K562 (cell line): ENCODE measurements around the gene TOR1B. TPM values are rescaled to one million over a fixed set of nuclear protein-coding genes. Genes with fewer than 3 reads are reported as not detected.

Experiments
- BDP1 ChIP-seq: IDR thresholded peaks from 3 replicates; pipeline ENCODE4 v1.6.1; 2011; ENCODE audit not compliant: insufficient read length, insufficient read depth
- BHLHE40 ChIP-seq: IDR thresholded peaks from 2 replicates; pipeline ENCODE4 v1.6.1; 2011; ENCODE audit warnings: low read length, improper control_type of control experiment
- CBFA2T3 ChIP-seq: fragments of 450-650 bp; IDR thresholded peaks from 2 replicates; pipeline ENCODE4 v1.6.1; 2017
- CHCHD3 ChIP-seq: fragments of 250-450 bp; sonication (Bioruptor Pico); IDR thresholded peaks from 2 replicates; pipeline ENCODE4 v2.1.2; 2022; ENCODE audit warnings: mild to moderate bottlenecking
- CHD1 ChIP-seq: fragments of 200-600 bp; sonication (generic); IDR thresholded peaks from one replicate; pipeline ENCODE4 v1.6.1; 2012; ENCODE audit warnings: mild to moderate bottlenecking, moderate library complexity, low read length, inconsistent platforms
- CREBBP ChIP-seq: IDR thresholded peaks from one replicate; pipeline ENCODE4 v1.6.1; 2012; ENCODE audit warnings: low read depth, mild to moderate bottlenecking, control low read depth, inconsistent platforms, low read length
- ERF ChIP-seq: fragments of 450-650 bp; formaldehyde crosslinking; IDR thresholded peaks from 2 replicates; pipeline ENCODE4 v1.4.0; 2020; ENCODE audit warnings: mild to moderate bottlenecking, mixed read lengths
- GATAD2B ChIP-seq: fragments of 450-650 bp; IDR thresholded peaks from 2 replicates; pipeline ENCODE4 v1.6.1; 2017; ENCODE audit warnings: mild to moderate bottlenecking, borderline replicate concordance
- HMG20B ChIP-seq: fragments of 250-450 bp; sonication (Bioruptor Pico); IDR thresholded peaks from 2 replicates; pipeline ENCODE4 v1.5.0; 2021; ENCODE audit warnings: mild to moderate bottlenecking
- JUN ChIP-seq, 2 experiments: sonication (generic) in 1 of 2; formaldehyde crosslinking in 1 of 2; IDR thresholded peaks; 2 replicates each; pipeline versions ENCODE4 v1.6.1 to v1.8.0; 2012 to 2022; ENCODE audit warnings: borderline replicate concordance in 2 of 2, mild to moderate bottlenecking in 2 of 2, improper control_type of control experiment in 1 of 2, low read depth in 1 of 2, low read length in 1 of 2, missing genetic modification reagents in 1 of 2
- RBM25 ChIP-seq: fragments of 200-400 bp; formaldehyde crosslinking; IDR thresholded peaks from 2 replicates; pipeline ENCODE4 v1.6.1; 2018; ENCODE audit warnings: low read length, low read depth, moderate library complexity; ENCODE audit not compliant: severe bottlenecking
- TEAD1 ChIP-seq, 2 experiments: fragments of 450-650 bp in 1 of 2; sonication (generic) in 1 of 2; formaldehyde crosslinking; IDR thresholded peaks; 2 replicates each; pipeline versions ENCODE4 v1.4.0 to v1.8.0; 2020 to 2022; ENCODE audit warnings: mild to moderate bottlenecking in 2 of 2, missing genetic modification reagents in 1 of 2
- WHSC1 ChIP-seq: IDR thresholded peaks from one replicate; pipeline ENCODE4 v1.6.1; 2012; ENCODE audit warnings: low read length, control low read depth, inconsistent platforms
- ZBED1 ChIP-seq: IDR thresholded peaks from 2 replicates; pipeline ENCODE4 v1.6.1; 2014
- ZNF12 ChIP-seq: sonication (generic); formaldehyde crosslinking; IDR thresholded peaks from 2 replicates; pipeline ENCODE4 v1.4.0; 2020; ENCODE audit warnings: mild to moderate bottlenecking, missing genetic modification reagents
- ZNF644 ChIP-seq: fragments of 200-800 bp; sonication (Bioruptor generic); IDR thresholded peaks from 2 replicates; pipeline ENCODE4 v1.6.1; 2016; ENCODE audit warnings: low read depth, missing genetic modification characterization, missing compliant biosample characterization
- ZNF778 ChIP-seq: fragments of 450-650 bp; formaldehyde crosslinking; IDR thresholded peaks from 2 replicates; pipeline ENCODE4 v1.4.0; 2020; ENCODE audit warnings: mild to moderate bottlenecking, moderate library complexity
- polyA plus RNA-seq, 8 experiments: library from polyadenylated mRNA; depleted of rRNA in 4 of 8; stranded (reverse) in 5 of 8; unstranded in 3 of 8; fragments of >200 nt; fragmentation: Nextera tagmentation in 2 of 8; fragmentation: Illumina TruSeq in 1 of 8; extraction: Ambion mirVana in 2 of 8; extraction: Trizol in 1 of 8; gene quantifications; 2 replicates each; pipeline versions ENCODE4 v1.2.1 to v1.2.3, GENCODE V29; 2011 to 2014; ENCODE audit warnings: inconsistent platforms in 1 of 8, missing spikeins in 1 of 8
- total RNA-seq, 7 experiments: library from RNA; depleted of rRNA in 6 of 7; stranded (reverse); fragments of >200 nt in 6 of 7; fragmentation: Illumina TruSeq in 2 of 7; extraction: Trizol in 2 of 7; gene quantifications; 2 replicates each; pipeline versions ENCODE4 v1.2.1 to v1.2.3, GENCODE V29; 2011 to 2021; ENCODE audit warnings: low replicate concordance in 1 of 7
- TF ChIP-seq, protein P1 (sequence below), 2 experiments: fragments of 450-650 bp in 1 of 2; IDR thresholded peaks; 2 replicates each; pipeline ENCODE4 v1.6.1; 2011 to 2017; ENCODE audit warnings: low read depth in 2 of 2, antibody characterized with exemption in 1 of 2, borderline replicate concordance in 1 of 2, low read length in 1 of 2, mild to moderate bottlenecking in 1 of 2, mixed read lengths in 1 of 2; ENCODE audit not compliant: control insufficient read depth in 1 of 2
- TF ChIP-seq, protein P2 (sequence below): sonication (generic); formaldehyde crosslinking; IDR thresholded peaks from 2 replicates; pipeline ENCODE4 v1.8.0; 2023; ENCODE audit warnings: mild to moderate bottlenecking, missing genetic modification reagents
- TF ChIP-seq, protein P3 (sequence below): sonication (generic); formaldehyde crosslinking; IDR thresholded peaks from 2 replicates; pipeline ENCODE4 v1.9.0; 2022; ENCODE audit warnings: mild to moderate bottlenecking, missing genetic modification reagents
- TF ChIP-seq, protein P4 (sequence below): fragments of 450-650 bp; formaldehyde crosslinking; IDR thresholded peaks from 2 replicates; pipeline ENCODE4 v1.4.0; 2022; ENCODE audit warnings: mild to moderate bottlenecking, moderate library complexity

TOR1B gene
- total and polyA plus RNA-seq, 9 of the 15 experiments (the other 6 are each of a cell fraction or from before 2014, with no cell fraction given) = 4.2 to 36.5 (median 24.6) TPM

DNA sequence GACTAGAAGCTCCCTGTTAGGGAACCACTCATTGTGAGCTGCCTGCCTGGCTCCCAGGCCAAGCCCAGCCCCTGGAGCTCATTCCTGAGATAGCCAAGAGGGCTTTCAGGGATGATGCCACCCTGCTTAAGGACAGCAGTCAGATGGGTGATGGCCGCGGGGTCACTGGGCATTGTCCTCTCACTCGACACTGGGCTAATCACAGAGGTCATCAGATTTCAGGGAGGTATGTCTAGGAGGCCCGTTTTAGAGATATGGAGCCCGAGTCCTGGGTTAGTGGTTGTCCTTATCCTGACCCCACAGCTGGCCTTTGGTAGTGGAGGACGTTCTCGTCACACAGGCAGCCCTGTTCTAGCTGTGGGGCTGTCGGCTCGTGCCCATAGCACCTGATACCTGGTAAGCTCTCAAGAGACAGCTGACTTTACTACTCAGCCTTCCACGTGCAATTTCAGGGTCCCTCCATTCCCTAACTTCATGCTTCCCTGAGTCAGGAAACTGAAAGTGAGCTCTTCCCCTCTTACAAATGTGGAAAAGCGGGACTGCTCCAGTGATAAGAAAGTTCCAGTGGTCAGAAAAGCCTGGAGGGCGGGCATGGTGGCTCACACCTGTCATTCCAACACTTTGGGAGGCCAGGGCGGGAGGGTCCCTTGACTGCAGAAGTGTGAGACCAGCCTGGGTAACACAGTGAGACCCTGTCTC lies 43.0 kb upstream of the TOR1B start (continued):
- TF ChIP-seq, protein P1, sequence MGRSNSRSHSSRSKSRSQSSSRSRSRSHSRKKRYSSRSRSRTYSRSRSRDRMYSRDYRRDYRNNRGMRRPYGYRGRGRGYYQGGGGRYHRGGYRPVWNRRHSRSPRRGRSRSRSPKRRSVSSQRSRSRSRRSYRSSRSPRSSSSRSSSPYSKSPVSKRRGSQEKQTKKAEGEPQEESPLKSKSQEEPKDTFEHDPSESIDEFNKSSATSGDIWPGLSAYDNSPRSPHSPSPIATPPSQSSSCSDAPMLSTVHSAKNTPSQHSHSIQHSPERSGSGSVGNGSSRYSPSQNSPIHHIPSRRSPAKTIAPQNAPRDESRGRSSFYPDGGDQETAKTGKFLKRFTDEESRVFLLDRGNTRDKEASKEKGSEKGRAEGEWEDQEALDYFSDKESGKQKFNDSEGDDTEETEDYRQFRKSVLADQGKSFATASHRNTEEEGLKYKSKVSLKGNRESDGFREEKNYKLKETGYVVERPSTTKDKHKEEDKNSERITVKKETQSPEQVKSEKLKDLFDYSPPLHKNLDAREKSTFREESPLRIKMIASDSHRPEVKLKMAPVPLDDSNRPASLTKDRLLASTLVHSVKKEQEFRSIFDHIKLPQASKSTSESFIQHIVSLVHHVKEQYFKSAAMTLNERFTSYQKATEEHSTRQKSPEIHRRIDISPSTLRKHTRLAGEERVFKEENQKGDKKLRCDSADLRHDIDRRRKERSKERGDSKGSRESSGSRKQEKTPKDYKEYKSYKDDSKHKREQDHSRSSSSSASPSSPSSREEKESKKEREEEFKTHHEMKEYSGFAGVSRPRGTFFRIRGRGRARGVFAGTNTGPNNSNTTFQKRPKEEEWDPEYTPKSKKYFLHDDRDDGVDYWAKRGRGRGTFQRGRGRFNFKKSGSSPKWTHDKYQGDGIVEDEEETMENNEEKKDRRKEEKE (IDR thresholded peaks at IDR 0.05; ENCODE audit: borderline replicate concordance in 1 of 2, control insufficient read depth in 1 of 2, low read depth in 2 of 2, low read length in 1 of 2) = no peak
- TF ChIP-seq ZNF644 (tag) (no peak), RBM25 (peak; percentile 43), GATAD2B (no peak), HMG20B (no peak), WHSC1 (no peak), CBFA2T3 (peak; percentile 63; the same call in 1 of the 2 replicates), CREBBP (no peak), ZNF12 (CRISPR knock-in tag) (no peak), ZNF778 (CRISPR knock-in tag) (no peak), BHLHE40 (peak; percentile 37; the same call in 1 of the 2 replicates), ZBED1 (no peak), BDP1 (no peak), ERF (no peak), CHCHD3 (CRISPR knock-in tag) (no peak), CHD1 (no peak), JUN (IDR thresholded peaks at IDR 0.05; ENCODE audit: borderline replicate concordance, low read depth, low read length) (no peak), JUN (CRISPR knock-in tag; IDR thresholded peaks at IDR 0.05; ENCODE audit: borderline replicate concordance) (no peak), TEAD1 (CRISPR knock-in tag; IDR thresholded peaks at IDR 0.05) (peak in 1 of 2 experiments; percentile 35; a peak in 1 of 4 replicates)
- TF ChIP-seq, protein P2, sequence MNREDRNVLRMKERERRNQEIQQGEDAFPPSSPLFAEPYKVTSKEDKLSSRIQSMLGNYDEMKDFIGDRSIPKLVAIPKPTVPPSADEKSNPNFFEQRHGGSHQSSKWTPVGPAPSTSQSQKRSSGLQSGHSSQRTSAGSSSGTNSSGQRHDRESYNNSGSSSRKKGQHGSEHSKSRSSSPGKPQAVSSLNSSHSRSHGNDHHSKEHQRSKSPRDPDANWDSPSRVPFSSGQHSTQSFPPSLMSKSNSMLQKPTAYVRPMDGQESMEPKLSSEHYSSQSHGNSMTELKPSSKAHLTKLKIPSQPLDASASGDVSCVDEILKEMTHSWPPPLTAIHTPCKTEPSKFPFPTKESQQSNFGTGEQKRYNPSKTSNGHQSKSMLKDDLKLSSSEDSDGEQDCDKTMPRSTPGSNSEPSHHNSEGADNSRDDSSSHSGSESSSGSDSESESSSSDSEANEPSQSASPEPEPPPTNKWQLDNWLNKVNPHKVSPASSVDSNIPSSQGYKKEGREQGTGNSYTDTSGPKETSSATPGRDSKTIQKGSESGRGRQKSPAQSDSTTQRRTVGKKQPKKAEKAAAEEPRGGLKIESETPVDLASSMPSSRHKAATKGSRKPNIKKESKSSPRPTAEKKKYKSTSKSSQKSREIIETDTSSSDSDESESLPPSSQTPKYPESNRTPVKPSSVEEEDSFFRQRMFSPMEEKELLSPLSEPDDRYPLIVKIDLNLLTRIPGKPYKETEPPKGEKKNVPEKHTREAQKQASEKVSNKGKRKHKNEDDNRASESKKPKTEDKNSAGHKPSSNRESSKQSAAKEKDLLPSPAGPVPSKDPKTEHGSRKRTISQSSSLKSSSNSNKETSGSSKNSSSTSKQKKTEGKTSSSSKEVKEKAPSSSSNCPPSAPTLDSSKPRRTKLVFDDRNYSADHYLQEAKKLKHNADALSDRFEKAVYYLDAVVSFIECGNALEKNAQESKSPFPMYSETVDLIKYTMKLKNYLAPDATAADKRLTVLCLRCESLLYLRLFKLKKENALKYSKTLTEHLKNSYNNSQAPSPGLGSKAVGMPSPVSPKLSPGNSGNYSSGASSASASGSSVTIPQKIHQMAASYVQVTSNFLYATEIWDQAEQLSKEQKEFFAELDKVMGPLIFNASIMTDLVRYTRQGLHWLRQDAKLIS (CRISPR knock-in tag) = no peak
- TF ChIP-seq, protein P3, sequence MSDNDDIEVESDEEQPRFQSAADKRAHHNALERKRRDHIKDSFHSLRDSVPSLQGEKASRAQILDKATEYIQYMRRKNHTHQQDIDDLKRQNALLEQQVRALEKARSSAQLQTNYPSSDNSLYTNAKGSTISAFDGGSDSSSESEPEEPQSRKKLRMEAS (CRISPR knock-in tag) = peak; percentile 35
- TF ChIP-seq, protein P4, sequence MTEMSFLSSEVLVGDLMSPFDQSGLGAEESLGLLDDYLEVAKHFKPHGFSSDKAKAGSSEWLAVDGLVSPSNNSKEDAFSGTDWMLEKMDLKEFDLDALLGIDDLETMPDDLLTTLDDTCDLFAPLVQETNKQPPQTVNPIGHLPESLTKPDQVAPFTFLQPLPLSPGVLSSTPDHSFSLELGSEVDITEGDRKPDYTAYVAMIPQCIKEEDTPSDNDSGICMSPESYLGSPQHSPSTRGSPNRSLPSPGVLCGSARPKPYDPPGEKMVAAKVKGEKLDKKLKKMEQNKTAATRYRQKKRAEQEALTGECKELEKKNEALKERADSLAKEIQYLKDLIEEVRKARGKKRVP (CRISPR knock-in tag) = no peak
